Ishikawa (cell line): ENCODE measurements around the gene GALM.

Experiments used
- CEBPB ChIP-seq: IDR thresholded peaks from 2 replicates; pipeline ENCODE4 v1.6.1; 2012
- CREB1 ChIP-seq: IDR thresholded peaks from 2 replicates; pipeline ENCODE4 v1.6.1; 2012; ENCODE audit warnings: low read depth
- EGR1 ChIP-seq: IDR thresholded peaks from 2 replicates; pipeline ENCODE4 v1.6.1; 2012
- EP300 ChIP-seq: IDR thresholded peaks from 2 replicates; pipeline ENCODE4 v1.6.1; 2012; ENCODE audit warnings: borderline replicate concordance
- NFIC ChIP-seq: IDR thresholded peaks from 2 replicates; pipeline ENCODE4 v1.6.1; 2012
- RAD21 ChIP-seq: IDR thresholded peaks from 2 replicates; pipeline ENCODE4 v1.6.1; 2012; ENCODE audit warnings: low read depth
- TAF1 ChIP-seq: IDR thresholded peaks from 2 replicates; pipeline ENCODE4 v1.6.1; 2012; ENCODE audit warnings: low read depth, mild to moderate bottlenecking
- TCF12 ChIP-seq: IDR thresholded peaks from 2 replicates; pipeline ENCODE4 v1.6.1; 2012; ENCODE audit warnings: low read depth
- YY1 ChIP-seq: IDR thresholded peaks from 2 replicates; pipeline ENCODE4 v1.6.1; 2012; ENCODE audit warnings: low read depth
- ZBTB7A ChIP-seq: IDR thresholded peaks from 2 replicates; pipeline ENCODE4 v1.6.1; 2012; ENCODE audit warnings: low read depth
- TF ChIP-seq, protein P1 (sequence below): IDR thresholded peaks from 2 replicates; pipeline ENCODE4 v1.6.1; 2012; ENCODE audit warnings: low read depth, mild to moderate bottlenecking
- TF ChIP-seq, protein P2 (sequence below): IDR thresholded peaks from 2 replicates; pipeline ENCODE4 v1.6.1; 2012
- TF ChIP-seq, protein P3 (sequence below): IDR thresholded peaks from 2 replicates; pipeline ENCODE4 v1.6.1; 2012

The GALM gene

DNA sequence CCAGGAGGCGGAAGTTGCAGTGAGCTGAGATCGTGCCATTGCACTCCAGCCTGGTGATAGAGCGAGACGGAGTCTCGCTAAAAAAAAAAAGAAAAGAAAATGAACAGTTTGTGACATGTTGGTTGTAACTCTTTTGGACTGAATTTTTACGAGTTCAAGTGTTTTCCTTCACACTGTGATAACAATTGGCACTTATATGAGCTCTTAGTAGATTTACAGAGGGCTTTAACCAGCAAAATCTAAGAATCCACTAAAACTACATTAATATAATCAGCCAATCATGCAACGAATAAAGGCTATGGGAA, 110.0 kb downstream of the GALM start:
- no peak for TF ChIP-seq NFIC

DNA sequence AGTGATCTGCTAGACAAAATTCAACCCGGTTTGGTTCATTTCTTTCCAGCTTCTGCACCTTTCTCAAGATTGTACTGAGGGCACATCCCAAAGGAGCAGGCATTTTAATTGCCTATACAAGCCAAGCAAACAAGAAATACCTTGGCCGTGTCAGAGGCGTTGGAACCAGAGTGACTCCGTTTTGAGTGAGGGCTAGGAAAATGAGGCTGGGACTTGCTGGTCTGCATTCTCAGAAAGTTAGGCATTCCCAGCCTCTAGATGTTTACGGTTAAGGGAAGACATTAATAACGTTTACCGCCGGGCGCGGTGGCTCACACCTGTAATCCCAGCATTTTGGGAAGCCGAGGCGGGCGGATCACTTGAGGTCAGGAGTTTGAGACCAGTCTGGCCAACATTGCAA, 110.6 kb downstream of the GALM start:
- TF ChIP-seq, protein P1, sequence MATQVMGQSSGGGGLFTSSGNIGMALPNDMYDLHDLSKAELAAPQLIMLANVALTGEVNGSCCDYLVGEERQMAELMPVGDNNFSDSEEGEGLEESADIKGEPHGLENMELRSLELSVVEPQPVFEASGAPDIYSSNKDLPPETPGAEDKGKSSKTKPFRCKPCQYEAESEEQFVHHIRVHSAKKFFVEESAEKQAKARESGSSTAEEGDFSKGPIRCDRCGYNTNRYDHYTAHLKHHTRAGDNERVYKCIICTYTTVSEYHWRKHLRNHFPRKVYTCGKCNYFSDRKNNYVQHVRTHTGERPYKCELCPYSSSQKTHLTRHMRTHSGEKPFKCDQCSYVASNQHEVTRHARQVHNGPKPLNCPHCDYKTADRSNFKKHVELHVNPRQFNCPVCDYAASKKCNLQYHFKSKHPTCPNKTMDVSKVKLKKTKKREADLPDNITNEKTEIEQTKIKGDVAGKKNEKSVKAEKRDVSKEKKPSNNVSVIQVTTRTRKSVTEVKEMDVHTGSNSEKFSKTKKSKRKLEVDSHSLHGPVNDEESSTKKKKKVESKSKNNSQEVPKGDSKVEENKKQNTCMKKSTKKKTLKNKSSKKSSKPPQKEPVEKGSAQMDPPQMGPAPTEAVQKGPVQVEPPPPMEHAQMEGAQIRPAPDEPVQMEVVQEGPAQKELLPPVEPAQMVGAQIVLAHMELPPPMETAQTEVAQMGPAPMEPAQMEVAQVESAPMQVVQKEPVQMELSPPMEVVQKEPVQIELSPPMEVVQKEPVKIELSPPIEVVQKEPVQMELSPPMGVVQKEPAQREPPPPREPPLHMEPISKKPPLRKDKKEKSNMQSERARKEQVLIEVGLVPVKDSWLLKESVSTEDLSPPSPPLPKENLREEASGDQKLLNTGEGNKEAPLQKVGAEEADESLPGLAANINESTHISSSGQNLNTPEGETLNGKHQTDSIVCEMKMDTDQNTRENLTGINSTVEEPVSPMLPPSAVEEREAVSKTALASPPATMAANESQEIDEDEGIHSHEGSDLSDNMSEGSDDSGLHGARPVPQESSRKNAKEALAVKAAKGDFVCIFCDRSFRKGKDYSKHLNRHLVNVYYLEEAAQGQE, result no peak
- TF ChIP-seq ZBTB7A (no peak), YY1 (no peak), EP300 (no peak), CREB1 (no peak), RAD21 (no peak), TAF1 (no peak), TCF12 (no peak), NFIC (no peak), EGR1 (no peak), CEBPB (no peak)
- TF ChIP-seq, protein P2, sequence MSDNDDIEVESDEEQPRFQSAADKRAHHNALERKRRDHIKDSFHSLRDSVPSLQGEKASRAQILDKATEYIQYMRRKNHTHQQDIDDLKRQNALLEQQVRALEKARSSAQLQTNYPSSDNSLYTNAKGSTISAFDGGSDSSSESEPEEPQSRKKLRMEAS, result no peak

DNA sequence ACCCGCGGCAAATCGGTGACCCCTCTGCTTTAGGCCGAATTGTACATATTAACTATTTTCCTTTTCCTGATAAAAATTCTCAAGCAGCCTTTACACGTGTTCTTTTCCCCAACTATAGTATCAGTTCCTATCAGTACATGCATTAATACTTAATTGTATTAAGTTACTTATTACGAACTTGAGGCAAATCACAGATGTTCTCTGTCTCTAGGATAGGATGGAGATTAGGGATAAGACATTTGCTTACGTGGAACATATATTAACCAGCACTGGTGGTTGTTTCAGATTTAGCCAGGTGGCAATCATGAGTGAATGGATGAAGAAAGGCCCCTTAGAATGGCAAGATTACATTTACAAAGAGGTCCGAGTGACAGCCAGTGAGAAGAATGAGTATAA, 112.8 kb downstream of the GALM start:
- no peak for TF ChIP-seq RAD21
- no peak for TF ChIP-seq CEBPB
- TF ChIP-seq EP300, result no peak
- no peak for TF ChIP-seq TAF1
- TF ChIP-seq, protein P1, result no peak
- TF ChIP-seq EGR1, result no peak
- TF ChIP-seq TCF12, result no peak
- TF ChIP-seq NFIC, result no peak

DNA sequence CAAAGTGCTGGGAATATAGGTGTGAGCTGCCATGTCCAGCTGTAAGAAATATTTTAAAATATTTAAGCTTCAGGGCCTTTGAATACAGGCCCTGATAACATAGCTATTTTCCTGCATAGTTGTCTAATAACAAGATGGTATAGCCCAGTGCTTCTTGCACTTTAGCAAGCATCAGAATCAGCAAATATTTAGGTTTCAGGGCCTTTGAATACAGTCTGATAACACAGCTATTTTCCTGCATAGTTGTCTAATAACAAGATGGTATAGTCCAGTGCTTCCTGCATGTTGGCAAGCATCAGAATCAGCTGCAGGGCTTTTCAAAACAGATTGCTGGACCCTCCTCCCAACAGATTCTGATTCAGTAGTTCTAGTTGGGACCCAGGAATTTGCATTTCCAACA, 117.7 kb downstream of the GALM start:
- TF ChIP-seq, protein P3, sequence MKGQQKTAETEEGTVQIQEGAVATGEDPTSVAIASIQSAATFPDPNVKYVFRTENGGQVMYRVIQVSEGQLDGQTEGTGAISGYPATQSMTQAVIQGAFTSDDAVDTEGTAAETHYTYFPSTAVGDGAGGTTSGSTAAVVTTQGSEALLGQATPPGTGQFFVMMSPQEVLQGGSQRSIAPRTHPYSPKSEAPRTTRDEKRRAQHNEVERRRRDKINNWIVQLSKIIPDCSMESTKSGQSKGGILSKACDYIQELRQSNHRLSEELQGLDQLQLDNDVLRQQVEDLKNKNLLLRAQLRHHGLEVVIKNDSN, result no peak
- no peak for TF ChIP-seq NFIC
- TF ChIP-seq, protein P2, result no peak
- no peak for TF ChIP-seq CEBPB
- TF ChIP-seq ZBTB7A, result no peak
- no peak for TF ChIP-seq EP300
- TF ChIP-seq CREB1, result no peak
- no peak for TF ChIP-seq TCF12
